ENCODE results near the gene LRRC4C. TPM values are rescaled to one million over a fixed set of nuclear protein-coding genes. Genes with fewer than 3 reads are reported as not detected.

The LRRC4C gene
- total RNA-seq, 2 donors from 2014 or later: 0.84 to 0.95 TPM

GRCh38 chr11:41273908-41274307 lies 185.5 kb downstream of the LRRC4C start:
- Histone ChIP-seq H3K4me1 (ENCODE audit: control insufficient read depth, insufficient read depth, low read length) (peaks cover 5% of the 10 kb centered on the region), H3K9ac (ENCODE audit: extremely low read depth, low read length, poor library complexity, severe bottlenecking) (no peak overlapping the region), H3K4me3 (ENCODE audit: low read length) (no peak overlapping the region), H3K9me3 (ENCODE audit: control insufficient read depth, low read length) (peaks cover 6% of the 10 kb centered on the region), H3K27ac (ENCODE audit: low read depth, low read length) (no peak overlapping the region), H3K27me3 (ENCODE audit: control insufficient read depth, insufficient read depth, low read length, poor library complexity, severe bottlenecking) (no peaks in the 10 kb centered on the region), H3K36me3 (ENCODE audit: control insufficient read depth, insufficient read depth, low read length) (no peaks in the 10 kb centered on the region)
- DNase-seq: peak; percentile 55
- H3K4me1 Mint-ChIP-seq: peaks cover 21% of the 10 kb centered on the region
- no peak overlapping the region for H3K4me3 Mint-ChIP-seq
- peaks cover 4% of the 10 kb centered on the region for H3K9me3 Mint-ChIP-seq
- no peak overlapping the region for H3K27ac Mint-ChIP-seq
- peaks cover 10% of the 10 kb centered on the region for H3K27me3 Mint-ChIP-seq (ENCODE audit: insufficient read depth)
- WGBS, 2 experiments (ENCODE audit: insufficient coverage in 1 of 2, insufficient read length in 1 of 2): 88% methylated on average over 1 to 3 of the region's 3 CpGs
- TF ChIP-seq CTCF (conservative IDR thresholded peaks at IDR 0.05): no peak
- no peaks in the 10 kb centered on the region for H3K36me3 Mint-ChIP-seq (ENCODE audit: low read depth)

DNA sequence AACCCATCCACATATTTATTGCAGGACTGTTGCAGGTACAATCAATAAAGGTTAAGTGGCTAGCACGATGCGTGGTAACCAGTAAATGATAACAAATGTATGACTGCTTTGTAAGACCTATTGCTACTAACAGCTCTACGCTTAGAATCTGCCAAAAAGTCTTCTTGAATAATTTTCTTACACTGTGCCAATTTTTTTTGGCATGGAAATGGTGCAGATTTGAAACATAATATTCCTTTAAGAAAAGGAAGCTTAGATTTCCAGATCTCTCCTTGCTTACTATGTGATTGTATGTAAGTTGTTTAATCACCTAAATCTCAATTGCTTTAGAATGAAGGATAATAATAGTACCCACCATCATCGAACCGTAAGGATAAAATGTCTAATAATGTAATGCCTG lies 192.0 kb downstream of the LRRC4C start:
- peaks cover 21% of the 10 kb centered on the region for H3K4me1 Mint-ChIP-seq
- H3K27ac Mint-ChIP-seq: no peak overlapping the region
- no peaks in the 10 kb centered on the region for H3K9me3 Mint-ChIP-seq
- no peak overlapping the region for H3K27ac ChIP-seq (ENCODE audit: low read depth, low read length)
- H3K4me3 ChIP-seq (ENCODE audit: low read length): no peak overlapping the region
- no peaks in the 10 kb centered on the region for H3K9me3 ChIP-seq (ENCODE audit: control insufficient read depth, low read length)
- no peaks in the 10 kb centered on the region for H3K36me3 Mint-ChIP-seq (ENCODE audit: low read depth)
- no peak overlapping the region for H3K9ac ChIP-seq (ENCODE audit: extremely low read depth, low read length, poor library complexity, severe bottlenecking)
- WGBS, 2 experiments (ENCODE audit: insufficient coverage in 1 of 2, insufficient read length in 1 of 2): 96 to 100% methylated on average over 1 to 5 of the region's 5 CpGs
- TF ChIP-seq CTCF (conservative IDR thresholded peaks at IDR 0.05): no peak
- H3K4me3 Mint-ChIP-seq: no peak overlapping the region
- H3K4me1 ChIP-seq (ENCODE audit: control insufficient read depth, insufficient read depth, low read length): no peaks in the 10 kb centered on the region
- H3K36me3 ChIP-seq (ENCODE audit: control insufficient read depth, insufficient read depth, low read length): no peaks in the 10 kb centered on the region
- no peak for DNase-seq
- H3K27me3 Mint-ChIP-seq (ENCODE audit: insufficient read depth): peaks cover 10% of the 10 kb centered on the region
- H3K27me3 ChIP-seq (ENCODE audit: control insufficient read depth, insufficient read depth, low read length, poor library complexity, severe bottlenecking): no peaks in the 10 kb centered on the region

DNA sequence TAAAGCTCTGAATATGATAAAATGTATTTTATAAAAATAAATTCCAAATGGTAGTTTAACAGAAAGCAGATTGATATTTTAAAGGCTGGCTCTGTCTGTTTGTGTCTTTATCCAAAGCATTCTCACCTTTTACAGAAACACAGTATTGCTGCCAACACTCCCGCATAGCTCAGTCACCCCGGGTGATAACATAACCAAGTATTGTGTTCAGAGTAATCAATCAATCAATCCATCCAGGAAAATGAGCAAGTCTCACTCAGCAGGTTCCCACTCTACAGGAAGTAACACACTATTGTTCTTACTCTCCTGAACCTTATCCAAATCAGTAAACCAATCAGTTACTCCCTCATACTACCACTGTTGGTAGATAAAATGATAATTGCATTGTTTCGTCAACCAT lies 203.4 kb downstream of the LRRC4C start:
- peaks cover 14% of the 10 kb centered on the region for H3K4me1 ChIP-seq (ENCODE audit: control insufficient read depth, insufficient read depth, low read length)
- H3K9me3 Mint-ChIP-seq: peaks cover 5% of the 10 kb centered on the region
- no peak overlapping the region for H3K4me3 Mint-ChIP-seq
- H3K9me3 ChIP-seq (ENCODE audit: control insufficient read depth, low read length): peaks cover 20% of the 10 kb centered on the region
- no peaks in the 10 kb centered on the region for H3K36me3 ChIP-seq (ENCODE audit: control insufficient read depth, insufficient read depth, low read length)
- H3K4me3 ChIP-seq (ENCODE audit: low read length): no peak overlapping the region
- no peak overlapping the region for H3K9ac ChIP-seq (ENCODE audit: extremely low read depth, low read length, poor library complexity, severe bottlenecking)
- no peak for DNase-seq
- H3K27me3 Mint-ChIP-seq (ENCODE audit: insufficient read depth): no peaks in the 10 kb centered on the region
- no peak for TF ChIP-seq CTCF (conservative IDR thresholded peaks at IDR 0.05)
- 56 to 62% methylated on average over 2 to 3 of the region's 3 CpGs for WGBS, 2 experiments (ENCODE audit: insufficient coverage in 1 of 2, insufficient read length in 1 of 2)
- no peak overlapping the region for H3K27ac Mint-ChIP-seq
- peaks cover 14% of the 10 kb centered on the region for H3K4me1 Mint-ChIP-seq
- no peaks in the 10 kb centered on the region for H3K27me3 ChIP-seq (ENCODE audit: control insufficient read depth, insufficient read depth, low read length, poor library complexity, severe bottlenecking)
- peaks cover 3% of the 10 kb centered on the region for H3K36me3 Mint-ChIP-seq (ENCODE audit: low read depth)
- no peak overlapping the region for H3K27ac ChIP-seq (ENCODE audit: low read depth, low read length)

Data from endodermal cell (in vitro differentiated cells).